Liver (tissue), 3 donors: ENCODE measurements around the gene THOC5.

Experiments used
- CTCF ChIP-seq: fragments of 150-350 bp; IDR thresholded peaks from 2 replicates; pipeline ENCODE4 v1.5.1; 2017; ENCODE audit warnings: improper control_type of control experiment, low read depth, low read length; ENCODE audit not compliant: missing input control
- GABPA ChIP-seq, 2 donors: IDR thresholded peaks in 1 of 2; conservative IDR thresholded peaks in 1 of 2; 2 replicates each; pipeline ENCODE4 v1.6.1; 2016; ENCODE audit warnings: antibody characterized with exemption in 2 of 2, mild to moderate bottlenecking in 1 of 2, moderate library complexity in 1 of 2
- JUND ChIP-seq, 2 donors: IDR thresholded peaks; 2 replicates each; pipeline ENCODE4 v1.6.1; 2016; ENCODE audit warnings: antibody characterized with exemption in 2 of 2
- MAX ChIP-seq: IDR thresholded peaks from 2 replicates; pipeline ENCODE4 v1.6.1; 2016; ENCODE audit warnings: antibody characterized with exemption
- NR2F2 ChIP-seq: IDR thresholded peaks from 2 replicates; pipeline ENCODE4 v1.6.1; 2016; ENCODE audit warnings: antibody characterized with exemption
- REST ChIP-seq: IDR thresholded peaks from 2 replicates; pipeline ENCODE4 v1.6.1; 2016; ENCODE audit warnings: antibody characterized with exemption, mild to moderate bottlenecking
- donor health status: healthy.
- donor health status: healthy.

GRCh38 chr22:29461263-29461662, 92.3 kb downstream of the THOC5 start:
- TF ChIP-seq REST (no peak), CTCF (no peak), NR2F2 (no peak), GABPA (IDR thresholded peaks at IDR 0.05 in 1 of 2, conservative IDR thresholded peaks at IDR 0.05 in 1 of 2) (no peak), MAX (no peak), JUND (IDR thresholded peaks at IDR 0.05) (no peak)
